ENCODE results near the gene EZR.

DNA sequence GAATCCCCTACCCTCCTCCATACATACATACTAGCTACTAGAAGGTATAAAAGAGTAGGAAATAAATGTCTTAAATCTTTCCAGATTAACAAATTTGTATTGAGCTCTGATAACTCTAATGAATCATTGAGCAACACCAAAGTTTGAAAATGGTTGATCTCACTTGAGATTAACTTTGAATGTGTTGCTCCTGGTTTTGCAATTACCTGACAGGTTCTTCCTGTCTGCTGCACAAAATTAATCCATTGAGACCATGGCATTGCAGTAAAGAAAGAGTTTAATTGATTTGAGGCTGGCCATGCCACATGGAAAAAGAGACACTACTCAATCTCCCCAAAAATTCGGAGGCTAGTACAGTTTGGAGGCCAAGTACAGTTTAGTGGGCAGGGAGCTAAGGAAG is 21.3 kb upstream of the EZR start:
- no peak for TF ChIP-seq SPI1 (IDR thresholded peaks at IDR 0.05; ENCODE audit: low read depth, low read length)
- TF ChIP-seq POLR2AphosphoS5 (IDR thresholded peaks at IDR 0.05; ENCODE audit: low read depth, low read length): no peak
- TF ChIP-seq POLR2A (IDR thresholded peaks at IDR 0.05; ENCODE audit: low read depth, low read length): no peak
- no peak for TF ChIP-seq TAF1 (IDR thresholded peaks at IDR 0.05; ENCODE audit: low read depth, low read length)
- TF ChIP-seq PAX5 (IDR thresholded peaks at IDR 0.05; ENCODE audit: insufficient read depth, low read length, severe bottlenecking): no peak
